Activated T-helper 1 cell treated with anti-CD3 and anti-CD28 coated beads, Interleukin-12 subunit alpha, Interleukin-12 subunit beta, Interleukin-2, Interleukin-4 antibody, amounts not matched to agents 30 ng/mL and 10 ng/mL and 1 ng/mL, durations not matched to agents 14 hours and 24 hours and 36 hours (primary cell): ENCODE results near the gene ELOA. TPM values are rescaled to one million over a fixed set of nuclear protein-coding genes. Genes with fewer than 3 reads are reported as not detected.
"Not testable (repeated sequence)": the region's sequence is repeated elsewhere in the genome, so short reads cannot be mapped to it uniquely, and the experiment has no call there.

Experiments
- DNase-seq: peaks from one replicate; pipeline ENCODE4 v3.0.0; 2021; ENCODE audit warnings: low spot score
- H3K27ac Mint-ChIP-seq: one replicate; pipeline ENCODE4 v1.8.0; 2021; ENCODE audit warnings: mild to moderate bottlenecking, mixed read lengths
- H3K27me3 Mint-ChIP-seq: one replicate; pipeline ENCODE4 v1.8.0; 2022; ENCODE audit warnings: mild to moderate bottlenecking, moderate library complexity, mixed read lengths; ENCODE audit not compliant: insufficient read depth
- H3K36me3 Mint-ChIP-seq: one replicate; pipeline ENCODE4 v1.8.0; 2021; ENCODE audit warnings: low read depth, mixed read lengths
- H3K4me1 Mint-ChIP-seq: one replicate; pipeline ENCODE4 v1.8.0; 2021; ENCODE audit warnings: low read depth, mixed read lengths
- H3K4me3 Mint-ChIP-seq: one replicate; pipeline ENCODE4 v1.8.0; 2021; ENCODE audit warnings: mild to moderate bottlenecking, moderate library complexity, mixed read lengths
- H3K9me3 Mint-ChIP-seq: one replicate; pipeline ENCODE4 v1.8.0; 2021; ENCODE audit warnings: mixed read lengths
- intact Hi-C: fragments of 100-400 bp; cut with micrococcal nuclease; formaldehyde crosslinking; loops from one replicate; pipeline ENCODE4 v1.15.1; 2024
- total RNA-seq: library from RNA; stranded (reverse); gene quantifications from 2 replicates; pipeline ENCODE4 v1.2.3, GENCODE V29; 2022

ELOA gene
- total RNA-seq, 1 donor from 2014 or later = 54.5 TPM

GRCh38 chr1:23776217-23776616, 32.9 kb downstream of the ELOA start:
- Mint-ChIP-seq H3K27me3 (no peaks in the 10 kb centered on the region), H3K4me3 (peak overlapping the region; percentile 95), H3K27ac (no peak overlapping the region), H3K9me3 (no peaks in the 10 kb centered on the region), H3K4me1 (peaks cover 45% of the 10 kb centered on the region), H3K36me3 (peaks cover 12% of the 10 kb centered on the region)
- intact Hi-C loops = loop anchor here (5.0 to 10.0 kb wide), 2 partner anchors 34 to 431 kb away; partner anchors contain the start of genes ELOA and HNRNPR
- no peak for DNase-seq

DNA sequence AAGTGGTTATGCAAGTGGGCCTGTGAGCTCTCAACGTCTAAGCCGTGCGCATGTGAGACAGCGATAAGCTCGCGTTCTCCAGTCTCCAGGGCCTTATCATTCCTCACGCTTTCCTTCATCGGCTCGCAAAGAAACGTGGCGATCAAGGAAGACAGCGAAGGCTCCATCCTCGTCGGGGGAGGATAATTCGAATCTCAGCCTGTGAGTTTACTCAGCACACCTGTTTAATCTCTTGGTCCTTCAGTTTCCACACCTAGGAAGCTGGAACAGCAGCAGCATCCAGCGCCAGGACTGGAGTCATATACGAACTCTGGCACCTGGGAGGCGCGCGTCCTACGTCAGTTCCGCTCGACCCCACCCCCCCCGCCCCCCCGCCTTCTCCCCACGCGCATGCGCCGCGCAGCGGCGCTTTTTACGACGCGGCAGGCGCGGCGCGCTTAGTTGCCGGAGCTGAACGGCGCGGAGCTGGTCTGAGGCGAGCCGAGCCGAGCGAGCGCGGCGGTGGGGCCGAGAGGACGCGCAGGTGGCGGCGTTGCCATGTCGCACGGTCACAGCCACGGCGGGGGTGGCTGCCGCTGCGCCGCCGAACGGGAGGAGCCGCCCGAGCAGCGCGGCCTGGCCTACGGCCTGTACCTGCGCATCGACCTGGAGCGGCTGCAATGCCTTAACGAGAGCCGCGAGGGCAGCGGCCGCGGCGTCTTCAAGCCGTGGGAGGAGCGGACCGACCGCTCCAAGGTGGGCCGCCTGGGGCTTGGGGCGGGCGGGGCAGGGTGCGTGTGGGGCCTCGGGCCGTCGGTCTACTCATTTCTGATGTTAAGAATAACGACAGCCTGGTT, 34.9 kb downstream of the ELOA start, which contains the start of gene PITHD1:
Gene PITHD1 (plus strand): TSS at position 440 of the 836 bp plus-strand sequence. CDS start 98 bp downstream, at position 538.
- peak within 1 kb of the TSS; percentile 95 for H3K4me3 Mint-ChIP-seq
- H3K27me3 Mint-ChIP-seq = no peaks in the 10 kb centered on the region
- H3K27ac Mint-ChIP-seq = peak within 1 kb of the TSS; percentile 94
- H3K9me3 Mint-ChIP-seq = no peaks in the 10 kb centered on the region
- H3K36me3 Mint-ChIP-seq = peaks cover 17% of the 10 kb centered on the region
- peaks cover 43% of the 10 kb centered on the region for H3K4me1 Mint-ChIP-seq
- peak; percentile 80 for DNase-seq
- intact Hi-C loops = loop anchor here (1.0 to 10.0 kb wide), 8 partner anchors 13 to 433 kb away; partner anchors contain the start of genes ELOA, FUCA1, GALE and HMGCL

DNA sequence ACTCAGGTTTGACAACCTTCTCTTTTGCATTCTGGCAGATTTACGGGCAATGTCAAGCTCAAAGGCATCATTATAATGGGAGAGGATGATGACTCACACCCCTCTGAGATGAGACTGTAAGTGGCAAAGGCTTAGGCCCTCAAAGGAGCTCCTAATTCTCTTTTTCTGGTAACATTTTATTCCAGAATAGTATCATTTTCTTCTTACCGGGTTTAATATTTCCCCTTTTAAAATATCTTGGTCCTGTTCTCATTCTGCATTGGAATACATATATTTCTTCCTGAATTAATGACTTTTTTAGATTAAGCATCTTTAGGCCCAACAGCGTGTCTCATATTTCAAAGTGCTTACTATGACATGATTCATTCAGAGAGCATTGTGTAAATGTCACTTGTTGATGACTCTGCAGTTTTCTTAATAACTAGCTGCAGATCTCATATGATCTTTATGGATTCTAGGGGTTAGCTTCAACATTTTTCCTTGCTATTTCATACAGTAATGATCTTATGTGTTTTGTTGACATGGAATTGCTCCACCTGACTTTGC, 36.6 kb downstream of the ELOA start:
- DNase-seq = no peak
- H3K36me3 Mint-ChIP-seq = peaks cover 22% of the 10 kb centered on the region
- intact Hi-C loops = loop anchor here (5.0 to 10.0 kb wide), 2 partner anchors 38 to 435 kb away; partner anchors contain the start of genes ELOA and HNRNPR
- H3K27ac Mint-ChIP-seq = peak overlapping the region; percentile 69
- H3K4me3 Mint-ChIP-seq = peak overlapping the region; percentile 95
- H3K27me3 Mint-ChIP-seq = no peaks in the 10 kb centered on the region
- peaks cover 29% of the 10 kb centered on the region for H3K4me1 Mint-ChIP-seq
- H3K9me3 Mint-ChIP-seq = no peaks in the 10 kb centered on the region

DNA sequence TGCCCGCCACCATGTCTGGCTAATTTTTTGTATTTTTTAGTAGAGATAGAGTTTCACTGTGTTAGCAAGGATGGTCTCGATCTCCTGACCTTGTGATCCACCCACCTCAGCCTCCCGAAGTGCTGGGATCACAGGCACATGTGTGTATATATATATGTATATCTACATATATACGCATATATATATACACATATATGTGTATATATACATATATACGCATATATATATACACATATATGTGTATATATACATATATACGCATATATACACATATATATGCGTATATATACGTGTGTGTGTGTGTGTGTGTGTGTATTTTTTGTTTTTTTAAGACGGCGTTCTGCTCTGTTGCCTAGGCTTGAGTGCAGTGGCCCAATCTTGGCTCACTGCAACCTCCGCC, 39.9 kb downstream of the ELOA start:
- H3K27ac Mint-ChIP-seq, H3K27me3 Mint-ChIP-seq, DNase-seq, H3K4me3 Mint-ChIP-seq, H3K9me3 Mint-ChIP-seq, intact Hi-C loops: not testable (repeated sequence)
- peaks cover 52% of the 10 kb centered on the region for H3K36me3 Mint-ChIP-seq
- H3K4me1 Mint-ChIP-seq = peaks cover 23% of the 10 kb centered on the region

DNA sequence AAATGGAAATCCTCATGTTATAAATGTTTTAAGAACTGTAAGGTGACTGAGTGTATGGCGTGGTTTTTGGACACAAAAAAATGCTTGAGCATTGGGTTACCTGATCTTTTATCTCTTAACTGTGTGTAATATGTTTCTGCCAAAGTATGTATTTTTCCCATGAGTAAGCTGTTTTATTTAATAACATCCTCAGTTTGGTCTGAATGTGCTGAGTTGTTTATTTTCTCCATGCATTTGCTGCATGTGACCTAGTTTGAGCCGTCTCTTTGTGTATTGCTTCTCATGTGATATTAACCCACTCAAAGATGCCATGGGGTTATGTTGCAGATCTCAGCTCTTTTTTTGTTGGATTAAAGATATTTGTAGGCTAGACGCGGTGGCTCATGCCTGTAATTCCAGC, 41.6 kb downstream of the ELOA start:
- intact Hi-C loops = no loop called here
- Mint-ChIP-seq H3K27ac (no peak overlapping the region), H3K27me3 (no peaks in the 10 kb centered on the region), H3K4me3 (no peak overlapping the region), H3K4me1 (peaks cover 11% of the 10 kb centered on the region), H3K36me3 (peaks cover 50% of the 10 kb centered on the region), H3K9me3 (no peaks in the 10 kb centered on the region)
- no peak for DNase-seq

GRCh38 chr1:23787701-23788100, 44.4 kb downstream of the ELOA start:
- H3K4me3 Mint-ChIP-seq = no peak overlapping the region
- H3K4me1 Mint-ChIP-seq = peaks cover 16% of the 10 kb centered on the region
- no peak overlapping the region for H3K27ac Mint-ChIP-seq
- intact Hi-C loops = no loop called here
- H3K27me3 Mint-ChIP-seq = no peaks in the 10 kb centered on the region
- DNase-seq = no peak
- H3K9me3 Mint-ChIP-seq = no peaks in the 10 kb centered on the region
- peaks cover 45% of the 10 kb centered on the region for H3K36me3 Mint-ChIP-seq

DNA sequence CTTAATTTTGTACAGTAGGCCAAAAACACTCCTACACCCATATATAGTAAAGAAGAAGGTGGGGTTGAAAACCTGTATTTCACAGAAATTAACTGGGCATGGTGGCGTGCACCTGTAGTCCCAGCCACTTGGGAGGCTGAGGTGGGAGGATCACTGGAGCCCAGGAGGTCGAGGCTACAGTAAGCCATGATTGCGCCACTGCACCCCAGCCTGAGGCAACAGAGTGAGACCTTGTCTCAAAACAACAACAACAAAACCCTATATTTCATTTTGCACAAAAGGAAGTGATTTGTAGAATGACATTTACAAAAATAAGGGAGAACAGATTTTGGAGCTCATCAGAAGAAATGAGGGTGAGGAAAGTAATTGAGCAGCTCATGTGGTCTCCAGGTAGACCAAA, 45.4 kb downstream of the ELOA start:
- H3K27ac Mint-ChIP-seq = no peak overlapping the region
- H3K36me3 Mint-ChIP-seq = peaks cover 45% of the 10 kb centered on the region
- DNase-seq = no peak
- H3K27me3 Mint-ChIP-seq = no peaks in the 10 kb centered on the region
- H3K4me3 Mint-ChIP-seq = peak overlapping the region; percentile 42
- H3K4me1 Mint-ChIP-seq = peaks cover 16% of the 10 kb centered on the region
- H3K9me3 Mint-ChIP-seq = no peaks in the 10 kb centered on the region
- intact Hi-C loops = no loop called here

DNA sequence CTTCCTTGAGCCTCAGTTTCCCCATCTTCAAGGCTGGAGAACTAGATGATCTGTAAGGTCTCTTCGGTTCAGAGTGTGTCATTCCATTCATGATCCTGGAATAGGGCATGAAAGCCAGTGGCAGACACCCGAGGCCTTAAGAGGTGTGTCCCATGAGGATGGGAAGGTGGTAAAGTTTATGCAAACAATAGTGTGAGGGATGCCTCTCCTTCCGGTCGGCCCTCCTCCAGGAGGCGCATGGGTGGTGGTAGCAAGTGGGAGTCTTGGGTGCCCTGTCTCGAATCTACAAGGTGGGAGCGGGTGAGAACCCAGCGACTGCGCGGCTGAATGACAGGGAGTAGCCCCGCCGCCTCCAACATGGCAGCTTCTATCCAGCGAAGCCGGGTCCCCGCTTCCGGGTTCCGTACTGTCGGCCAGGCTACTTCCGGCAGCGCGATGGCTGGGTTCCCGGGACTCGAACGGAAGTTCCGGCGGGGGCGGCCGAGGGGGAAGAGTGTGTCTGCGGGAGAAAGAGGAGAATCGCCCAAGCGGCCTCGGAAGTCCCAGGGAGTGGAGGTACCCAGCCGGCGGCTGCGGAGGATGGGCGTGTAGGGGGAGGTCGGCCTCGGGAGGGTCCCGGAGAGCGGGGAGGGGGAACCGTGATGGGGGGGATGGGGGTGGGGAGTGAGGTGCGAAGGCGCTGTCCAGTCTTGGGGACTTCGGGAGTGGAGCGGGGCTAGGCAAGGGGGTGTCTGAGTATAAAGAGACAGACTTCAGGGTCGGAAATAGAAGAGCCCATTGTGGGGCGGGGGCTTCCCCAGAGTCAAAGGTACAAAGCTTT, 47.6 kb downstream of the ELOA start, which contains the start of gene LYPLA2:
Gene LYPLA2 (plus strand): TSS at position 450 of the 820 bp plus-strand sequence. CDS start 1,538 bp downstream, outside the sequence.
- H3K4me3 Mint-ChIP-seq = peak within 1 kb of the TSS; percentile 100
- peaks cover 35% of the 10 kb centered on the region for H3K36me3 Mint-ChIP-seq

DNA sequence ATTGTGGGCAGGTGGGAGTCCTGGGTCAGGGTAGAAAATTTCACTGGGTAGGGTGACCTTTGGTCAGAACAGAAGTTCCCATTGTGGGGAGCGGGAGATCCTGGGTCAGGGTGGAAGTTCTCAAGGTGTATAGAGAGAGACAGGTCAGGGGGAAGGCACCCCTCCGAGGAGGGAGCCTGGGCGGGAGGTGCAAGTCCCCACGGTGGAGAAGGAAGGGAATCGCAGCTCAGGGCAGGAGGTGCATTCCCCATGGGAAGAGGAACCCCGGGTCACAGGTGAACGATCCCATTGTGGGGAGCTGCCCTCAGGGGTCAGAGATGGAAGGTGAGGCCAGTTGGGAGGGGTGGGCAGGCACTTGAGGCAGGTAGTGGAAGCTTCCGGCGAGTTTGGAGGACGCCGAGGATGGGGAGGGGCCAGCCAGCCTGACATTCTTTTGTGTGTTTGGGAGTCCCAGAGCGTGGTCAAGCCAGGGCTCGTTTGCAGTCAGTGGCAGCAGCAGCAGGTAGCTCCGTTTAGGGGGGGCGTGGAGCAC, 48.3 kb downstream of the ELOA start:
- Mint-ChIP-seq H3K9me3 (no peaks in the 10 kb centered on the region), H3K4me1 (peaks cover 16% of the 10 kb centered on the region), H3K36me3 (peaks cover 31% of the 10 kb centered on the region), H3K27me3 (no peaks in the 10 kb centered on the region), H3K27ac (peak overlapping the region; percentile 94), H3K4me3 (peak overlapping the region; percentile 100)
- intact Hi-C loops = loop anchor here (1.0 to 2.0 kb wide), 3 partner anchors 9 to 19 kb away; partner anchors contain the start of genes GALE and PITHD1
- DNase-seq = no peak

More for the DNA sequence above, 47.6 kb downstream of the ELOA start, which contains the start of gene LYPLA2:
- Mint-ChIP-seq H3K4me1 (peaks cover 16% of the 10 kb centered on the region), H3K9me3 (no peaks in the 10 kb centered on the region), H3K27ac (peak within 1 kb of the TSS; percentile 94), H3K27me3 (no peaks in the 10 kb centered on the region)
- peak; percentile 85 for DNase-seq
- intact Hi-C loops = loop anchor here (1.0 to 2.0 kb wide), 3 partner anchors 9 to 18 kb away; partner anchors contain the start of genes GALE and PITHD1

DNA sequence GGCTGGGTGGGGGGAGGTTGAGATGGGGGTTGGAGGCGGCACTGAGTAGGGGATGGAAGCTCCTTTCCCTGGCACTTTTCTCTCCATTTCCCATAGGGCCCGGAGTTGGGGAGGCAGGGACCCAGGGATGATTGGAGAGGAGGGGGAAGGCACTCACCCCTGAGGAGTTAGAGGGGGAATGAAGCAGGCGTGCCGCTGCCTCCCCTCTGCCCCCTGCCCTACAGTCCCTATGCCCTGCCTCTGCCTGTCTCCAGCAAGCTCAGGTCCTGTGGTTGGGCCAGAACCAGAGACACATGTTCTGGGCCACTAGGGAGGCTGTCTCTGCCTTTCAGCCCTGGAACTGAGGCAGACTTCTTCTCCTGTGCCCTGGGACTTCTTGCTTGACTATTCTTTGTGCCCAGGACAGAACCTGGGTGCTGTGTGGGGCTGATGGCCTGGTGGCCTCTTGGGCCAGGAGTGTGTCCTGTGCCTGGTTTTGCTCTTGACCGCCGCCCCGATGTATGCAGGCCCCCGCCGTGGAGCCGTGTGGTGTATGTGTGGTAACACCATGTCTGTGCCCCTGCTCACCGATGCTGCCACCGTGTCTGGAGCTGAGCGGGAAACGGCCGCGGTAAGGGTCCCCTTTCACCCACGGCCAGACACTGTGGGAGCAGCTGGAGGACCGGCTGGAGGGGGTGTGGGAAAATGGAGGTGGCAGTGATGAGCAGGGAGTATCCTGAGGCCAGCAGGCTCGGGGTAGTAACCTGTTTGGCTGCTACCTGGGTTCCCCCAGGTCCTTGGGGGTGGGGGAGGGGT, 49.1 kb downstream of the ELOA start:
- Mint-ChIP-seq H3K27ac (peak overlapping the region; percentile 94), H3K27me3 (no peaks in the 10 kb centered on the region), H3K36me3 (peaks cover 28% of the 10 kb centered on the region), H3K9me3 (no peaks in the 10 kb centered on the region), H3K4me1 (peaks cover 16% of the 10 kb centered on the region), H3K4me3 (peak overlapping the region; percentile 100)
- intact Hi-C loops = no loop called here
- DNase-seq = no peak

GRCh38 chr1:23793018-23793781, 49.9 kb downstream of the ELOA start:
- DNase-seq = no peak
- Mint-ChIP-seq H3K4me1 (peaks cover 16% of the 10 kb centered on the region), H3K27me3 (no peaks in the 10 kb centered on the region), H3K36me3 (peaks cover 19% of the 10 kb centered on the region), H3K9me3 (no peaks in the 10 kb centered on the region), H3K4me3 (peak overlapping the region; percentile 45), H3K27ac (peak overlapping the region; percentile 18)
- intact Hi-C loops = no loop called here
